K562 (cell line): ENCODE results near the gene FSTL4. TPM values are rescaled to one million over a fixed set of nuclear protein-coding genes. Genes with fewer than 3 reads are reported as not detected.

ENCODE experiments used
- ATAC-seq: fragments of 200-7000 bp; cut with Tn5 transposase; 3 replicates; pipeline ENCODE4 v1.9.1; 2020; ENCODE audit warnings: moderate library complexity
- BruUV-seq: library from RNA; stranded (reverse); fragments of 400-500 nt; replicated peaks from 2 replicates; lab custom pipeline; 2021; lab: Mats Ljungman, UMichigan
- CTCF ChIA-PET: fragments of 300-600 bp; formaldehyde crosslinking; extraction: SDS; loops from one replicate; lab custom pipeline; 2021; ENCODE audit warnings: low intra/inter-chr PET ratio; lab: Yijun Ruan, JAX
- POLR2A ChIA-PET: fragments of 300-600, 350-650 bp; sonication (Branson Sonifier 250); formaldehyde crosslinking; extraction: SDS; loops from one replicate; lab custom pipeline; 2021; ENCODE audit warnings: antibody characterized with exemption, inconsistent platforms; lab: Yijun Ruan, JAX
- DNase-seq, 4 experiments: peaks; one replicate each; pipeline versions ENCODE4 v3.0.0 to v3.0.0-alpha.2; 2011 to 2018; ENCODE audit warnings: low spot score in 3 of 4, mixed read lengths in 3 of 4; ENCODE audit errors: extremely low read depth in 1 of 4
- FAIRE-seq: peaks from 2 replicates; lab custom pipeline; 2011; peaks lifted over from hg19 to GRCh38; lab: Jason Lieb, UNC
- H2AFZ ChIP-seq: 2 replicates; pipeline ENCODE4 v1.6.0; 2011; ENCODE audit warnings: low read depth, low read length, control low read depth, inconsistent platforms
- H3K27ac ChIP-seq: fragments of 200-600 bp; 3 replicates; pipeline ENCODE4 v1.8.0; 2011; ENCODE audit warnings: low read depth, mild to moderate bottlenecking, control low read depth, inconsistent platforms, low read length, moderate library complexity, mixed read lengths; ENCODE audit errors: extremely low read depth
- H3K27me3 ChIP-seq, 2 experiments: fragments of 300-600 bp in 1 of 2; 2 replicates in 1 of 2; 3 replicates in 1 of 2; pipeline versions ENCODE4 v1.6.0 to v1.8.0; 2011; ENCODE audit warnings: inconsistent platforms in 2 of 2, low read length in 2 of 2, mild to moderate bottlenecking in 1 of 2, mixed read lengths in 1 of 2, moderate library complexity in 1 of 2; ENCODE audit not compliant: control insufficient read depth in 2 of 2, insufficient read depth in 2 of 2
- H3K36me3 ChIP-seq: fragments of 300-600 bp; 3 replicates; pipeline ENCODE4 v1.8.0; 2011; ENCODE audit warnings: mild to moderate bottlenecking, low read length, inconsistent platforms; ENCODE audit not compliant: control insufficient read depth, insufficient read depth
- H3K4me1 ChIP-seq, 2 experiments: fragments of 200-600 bp in 1 of 2; replicated peaks in 1 of 2; 2 replicates in 1 of 2; 3 replicates in 1 of 2; pipeline versions ENCODE4 v1.5.1 to v1.8.0; 2011; ENCODE audit warnings: inconsistent platforms in 2 of 2, low read length in 2 of 2, mild to moderate bottlenecking in 1 of 2, mixed read lengths in 1 of 2, moderate library complexity in 1 of 2; ENCODE audit not compliant: control insufficient read depth in 2 of 2, insufficient read depth in 2 of 2
- H3K4me2 ChIP-seq: 2 replicates; pipeline ENCODE4 v1.6.1; 2011; ENCODE audit warnings: low read length, control low read depth, inconsistent platforms, mixed read lengths; ENCODE audit not compliant: insufficient read depth
- H3K4me3 ChIP-seq: fragments of 200-600 bp; sonication (generic), shearing (Covaris generic); 2 replicates; pipeline ENCODE4 v1.5.1; 2016; ENCODE audit warnings: control low read depth, inconsistent platforms
- H3K79me2 ChIP-seq: fragments of 200-600 bp; 3 replicates; pipeline ENCODE4 v1.8.0; 2011; ENCODE audit warnings: low read length, inconsistent platforms; ENCODE audit not compliant: control insufficient read depth, insufficient read depth
- H3K9ac ChIP-seq, 2 experiments: 2 replicates each; pipeline versions ENCODE4 v1.6.0 to v1.6.1; 2011; ENCODE audit warnings: low read depth in 2 of 2, low read length in 2 of 2, control low read depth in 1 of 2, inconsistent platforms in 1 of 2, mild to moderate bottlenecking in 1 of 2, mixed read lengths in 1 of 2; ENCODE audit not compliant: insufficient read depth in 1 of 2
- H3K9me1 ChIP-seq: one replicate; pipeline ENCODE4 v1.6.0; 2011; ENCODE audit warnings: inconsistent platforms, mild to moderate bottlenecking, low read length, moderate library complexity; ENCODE audit not compliant: control insufficient read depth, insufficient read depth
- H3K9me3 ChIP-seq: replicated peaks from 2 replicates; pipeline ENCODE4 v1.5.1; 2011; ENCODE audit warnings: low read depth, low read length, inconsistent platforms; ENCODE audit not compliant: control insufficient read depth, insufficient read depth
- H4K20me1 ChIP-seq: replicated peaks from 2 replicates; pipeline ENCODE4 v1.6.1; 2011; ENCODE audit warnings: low read length, inconsistent platforms, mixed read lengths; ENCODE audit not compliant: control insufficient read depth, insufficient read depth
- KDM1A ChIP-seq, 2 experiments: fragments of 450-650 bp; IDR thresholded peaks; 2 replicates each; pipeline ENCODE4 v1.6.1; 2016; ENCODE audit warnings: mild to moderate bottlenecking in 2 of 2
- NUFIP1 ChIP-seq: fragments of 450-650 bp; IDR thresholded peaks from 2 replicates; pipeline ENCODE4 v1.6.1; 2018; ENCODE audit not compliant: partially characterized antibody
- PTRF ChIP-seq: fragments of 450-650 bp; IDR thresholded peaks from 2 replicates; pipeline ENCODE4 v1.6.1; 2016; ENCODE audit warnings: mild to moderate bottlenecking, missing genetic modification characterization, missing compliant biosample characterization
- TCF7 ChIP-seq: sonication (generic); IDR thresholded peaks from 2 replicates; pipeline ENCODE4 v1.6.1; 2016; ENCODE audit warnings: antibody characterized with exemption, borderline replicate concordance
- ZNF445 ChIP-seq: fragments of 250-450 bp; sonication (Bioruptor Pico); IDR thresholded peaks from 2 replicates; pipeline ENCODE4 v1.4.0; 2020; ENCODE audit warnings: low read depth, mild to moderate bottlenecking, moderate library complexity
- WGBS: fragments of 100-300 bp; shearing (Covaris generic); methylation state at CpG from one replicate; pipeline ENCODE4 v1.1.6; 2016; ENCODE audit warnings: low coverage, mixed read lengths; ENCODE audit not compliant: insufficient coverage; ENCODE audit errors: missing lambda C conversion rate; 5-methylcytosine and 5-hydroxymethylcytosine counted together
- in situ Hi-C: fragments of 300-500 bp; cut with MboI; formaldehyde crosslinking; loops from 4 replicates; pipeline ENCODE4 v1.15.0; 2018; ENCODE audit warnings: inconsistent platforms, mixed read lengths
- intact Hi-C: fragments of 100-400 bp; cut with micrococcal nuclease; formaldehyde crosslinking; loops from 2 replicates; pipeline ENCODE4 v1.14.2; 2022
- polyA plus RNA-seq, 8 experiments: library from polyadenylated mRNA; depleted of rRNA in 4 of 8; stranded (reverse) in 5 of 8; unstranded in 3 of 8; fragments of >200 nt; fragmentation: Nextera tagmentation in 2 of 8; fragmentation: Illumina TruSeq in 1 of 8; extraction: Ambion mirVana in 2 of 8; extraction: Trizol in 1 of 8; gene quantifications; 2 replicates each; pipeline versions ENCODE4 v1.2.1 to v1.2.3, GENCODE V29; 2011 to 2014; ENCODE audit warnings: inconsistent platforms in 1 of 8, missing spikeins in 1 of 8
- total RNA-seq, 7 experiments: library from RNA; depleted of rRNA in 6 of 7; stranded (reverse); fragments of >200 nt in 6 of 7; fragmentation: Illumina TruSeq in 2 of 7; extraction: Trizol in 2 of 7; gene quantifications; 2 replicates each; pipeline versions ENCODE4 v1.2.1 to v1.2.3, GENCODE V29; 2011 to 2021; ENCODE audit warnings: low replicate concordance in 1 of 7
- TF ChIP-seq, protein P1 (sequence below): fragments of 250-450 bp; sonication (Bioruptor Pico); IDR thresholded peaks from 2 replicates; pipeline ENCODE4 v1.9.0; 2021; ENCODE audit warnings: mild to moderate bottlenecking
- TF ChIP-seq, protein P2 (sequence below): fragments of 250-450 bp; sonication (Bioruptor Pico); IDR thresholded peaks from 2 replicates; pipeline ENCODE4 v1.8.0; 2021; ENCODE audit warnings: mild to moderate bottlenecking, moderate library complexity

The FSTL4 gene
- total and polyA plus RNA-seq, 9 of the 15 experiments (the other 6 are each of a cell fraction or from before 2014, with no cell fraction given), result 0.08 to 0.18 (median 0.10) TPM; not detected in 5

DNA sequence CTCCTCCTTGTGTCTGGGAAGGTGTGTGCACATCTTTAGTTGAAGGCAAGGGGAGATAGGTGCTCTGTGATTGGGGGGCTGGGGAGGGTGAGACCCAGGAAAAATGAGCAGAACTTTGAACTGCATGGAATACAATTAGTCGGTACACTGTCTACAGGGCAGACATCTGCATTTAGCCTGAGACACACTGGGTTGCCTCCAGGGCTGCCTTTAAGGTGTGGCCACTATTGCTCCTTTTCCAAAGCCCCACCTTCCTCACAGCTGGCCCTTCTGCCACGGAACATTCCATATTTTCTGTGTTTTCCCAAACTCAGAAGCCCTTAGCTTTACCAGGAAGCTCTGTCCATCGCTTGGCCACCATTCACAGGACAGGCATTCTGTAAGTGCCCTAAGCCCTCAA, 312.6 kb downstream of the FSTL4 start:
- CTCF ChIA-PET, result no interaction called here

More for the DNA sequence above, 312.6 kb downstream of the FSTL4 start:
- WGBS, result 0% methylated on average over 3 of the region's 3 CpGs
- no peaks in the 10 kb centered on the region for H3K36me3 ChIP-seq
- H3K27me3 ChIP-seq, result peaks cover 10 to 81% of the 10 kb centered on the region in 2 experiments; a peak in 4 of 5 replicates
- H3K9me3 ChIP-seq, result no peaks in the 10 kb centered on the region
- POLR2A ChIA-PET, result interaction anchor here (0.7 kb wide), 2 partner anchors 16 to 279 kb away, joined by 3 to 4 read pairs; no protein-coding TSS in a partner anchor
- peaks cover 3% of the 10 kb centered on the region; the same call in 1 of the 2 replicates for H4K20me1 ChIP-seq
- no peak overlapping the region for H3K27ac ChIP-seq
- H2AFZ ChIP-seq, result no peak overlapping the region
- no peaks in the 10 kb centered on the region for H3K4me1 ChIP-seq
- intact Hi-C loops (no loop called here), in situ Hi-C loops (no loop called here)
- H3K79me2 ChIP-seq, result no peaks in the 10 kb centered on the region
- no peaks in the 10 kb centered on the region for H3K9me1 ChIP-seq
- H3K9ac ChIP-seq, result no peak overlapping the region
- no peak overlapping the region for H3K4me3 ChIP-seq
- BruUV-seq, result no TSS peak
- DNase-seq (no peak), FAIRE-seq (no peak), ATAC-seq (no peak)
- TF ChIP-seq, protein P1, sequence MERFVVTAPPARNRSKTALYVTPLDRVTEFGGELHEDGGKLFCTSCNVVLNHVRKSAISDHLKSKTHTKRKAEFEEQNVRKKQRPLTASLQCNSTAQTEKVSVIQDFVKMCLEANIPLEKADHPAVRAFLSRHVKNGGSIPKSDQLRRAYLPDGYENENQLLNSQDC (CRISPR knock-in tag), result no peak
- TF ChIP-seq, protein P2, sequence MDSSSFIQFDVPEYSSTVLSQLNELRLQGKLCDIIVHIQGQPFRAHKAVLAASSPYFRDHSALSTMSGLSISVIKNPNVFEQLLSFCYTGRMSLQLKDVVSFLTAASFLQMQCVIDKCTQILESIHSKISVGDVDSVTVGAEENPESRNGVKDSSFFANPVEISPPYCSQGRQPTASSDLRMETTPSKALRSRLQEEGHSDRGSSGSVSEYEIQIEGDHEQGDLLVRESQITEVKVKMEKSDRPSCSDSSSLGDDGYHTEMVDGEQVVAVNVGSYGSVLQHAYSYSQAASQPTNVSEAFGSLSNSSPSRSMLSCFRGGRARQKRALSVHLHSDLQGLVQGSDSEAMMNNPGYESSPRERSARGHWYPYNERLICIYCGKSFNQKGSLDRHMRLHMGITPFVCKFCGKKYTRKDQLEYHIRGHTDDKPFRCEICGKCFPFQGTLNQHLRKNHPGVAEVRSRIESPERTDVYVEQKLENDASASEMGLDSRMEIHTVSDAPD (CRISPR knock-in tag), result no peak
- TF ChIP-seq TCF7, result no peak
- TF ChIP-seq KDM1A (IDR thresholded peaks at IDR 0.05), result no peak
- no peak for TF ChIP-seq PTRF (tag)
- no peak for TF ChIP-seq ZNF445 (CRISPR knock-in tag)
- TF ChIP-seq NUFIP1, result no peak
- H3K4me2 ChIP-seq, result no peak overlapping the region
